ENCODE data around the gene ALDH1A2. TPM values are rescaled to one million over a fixed set of nuclear protein-coding genes. Genes with fewer than 3 reads are reported as not detected.
"Not testable (repeated sequence)": the region's sequence is repeated elsewhere in the genome, so short reads cannot be mapped to it uniquely, and the experiment has no call there.

ALDH1A2 gene
- 0.99 TPM in 1 of 2 replicates, not detected in the other for total RNA-seq (2014; rRNA removed; shearing (Covaris generic); ENCODE audit: low replicate concordance)

DNA sequence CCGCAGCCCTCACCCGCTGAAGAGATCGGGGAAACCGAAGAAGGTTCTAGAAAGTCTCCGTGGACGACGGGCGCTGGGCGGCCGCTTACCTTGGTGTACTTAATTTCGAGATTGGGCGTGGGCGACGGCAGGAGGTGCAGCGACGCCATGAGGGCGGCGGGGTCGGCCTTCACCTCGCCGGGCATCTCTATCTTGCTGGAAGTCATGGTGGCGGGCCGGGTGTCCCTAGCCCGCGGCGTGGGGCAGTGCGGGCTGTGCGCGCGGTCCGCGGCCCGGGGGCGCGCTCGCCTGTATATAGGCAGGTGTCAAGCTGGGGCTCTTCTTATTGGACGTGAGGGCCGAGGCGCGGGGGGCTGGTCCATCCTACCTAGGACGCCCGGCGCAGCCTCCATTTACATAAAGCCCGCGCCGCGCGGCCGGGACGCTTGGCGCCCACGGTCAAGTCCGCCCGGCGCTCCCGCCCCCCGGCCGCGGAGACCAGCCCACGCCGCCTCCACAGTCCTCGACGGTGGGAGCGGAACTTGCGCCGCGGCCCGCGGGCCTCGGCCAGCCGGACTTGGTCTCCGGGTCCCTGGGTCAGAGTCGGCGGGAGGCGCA, at the start of gene ALDH1A2:
TSS of gene ALDH1A2 (minus strand) at position 267 of the 597 bp plus-strand sequence. CDS start at position 206, 61 bp downstream.
- DNase-seq = peak; percentile 3
- no peaks in the 10 kb centered on the region; the same call in 1 of the 2 replicates for H3K9me3 ChIP-seq
- H3K27me3 ChIP-seq = peaks cover 36% of the 10 kb centered on the region
- peak within 1 kb of the TSS; percentile 42 for H3K4me3 ChIP-seq
- no peaks in the 10 kb centered on the region for H3K36me3 ChIP-seq

DNA sequence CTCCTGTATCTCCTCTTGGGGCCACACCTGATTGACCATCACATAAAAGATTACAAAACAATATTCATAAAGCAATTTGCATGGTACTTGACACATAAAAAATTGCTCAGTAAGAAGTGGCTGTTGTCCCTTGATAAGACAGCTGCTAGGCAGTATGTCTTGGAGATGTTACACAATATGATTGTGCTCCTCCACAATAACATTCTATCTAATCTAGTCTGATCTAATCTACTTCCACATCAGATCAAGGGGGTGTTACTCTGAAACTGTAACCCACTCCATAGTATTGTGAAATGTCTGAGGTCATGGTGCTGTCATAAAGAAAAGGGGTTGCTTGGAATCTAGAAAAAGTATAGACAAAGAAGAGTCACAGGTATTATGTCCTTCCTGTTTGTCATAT, 49.3 kb upstream of the ALDH1A2 start:
- Histone ChIP-seq H3K4me3 (no peak overlapping the region), H3K36me3 (no peaks in the 10 kb centered on the region), H3K9me3 (no peaks in the 10 kb centered on the region; the same call in 1 of the 2 replicates), H3K27me3 (peaks cover 8% of the 10 kb centered on the region)
- DNase-seq = no peak

DNA sequence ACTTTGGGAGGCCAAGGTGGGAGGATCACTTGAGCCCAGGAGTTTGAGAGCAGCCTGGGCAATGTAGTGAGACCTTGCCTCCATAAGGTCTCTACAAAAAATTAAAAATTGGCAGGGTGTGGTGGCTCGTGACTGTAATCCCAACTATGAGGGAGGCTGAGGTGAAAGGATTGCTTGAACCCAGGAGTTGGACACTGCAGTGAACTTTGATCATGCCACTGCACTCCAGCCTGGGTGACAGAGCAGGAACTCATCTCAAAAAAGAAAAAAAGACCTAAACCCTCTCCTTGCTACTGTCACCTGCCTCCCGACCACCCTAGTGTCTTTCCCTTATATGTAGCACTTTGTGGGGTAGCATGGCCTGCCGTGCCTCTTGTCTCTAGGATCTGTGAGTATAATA, 48.9 kb upstream of the ALDH1A2 start:
- no peak overlapping the region for H3K4me3 ChIP-seq
- H3K9me3 ChIP-seq = no peaks in the 10 kb centered on the region; the same call in 1 of the 2 replicates
- DNase-seq = no peak
- H3K36me3 ChIP-seq = no peaks in the 10 kb centered on the region
- H3K27me3 ChIP-seq = peaks cover 12% of the 10 kb centered on the region

DNA sequence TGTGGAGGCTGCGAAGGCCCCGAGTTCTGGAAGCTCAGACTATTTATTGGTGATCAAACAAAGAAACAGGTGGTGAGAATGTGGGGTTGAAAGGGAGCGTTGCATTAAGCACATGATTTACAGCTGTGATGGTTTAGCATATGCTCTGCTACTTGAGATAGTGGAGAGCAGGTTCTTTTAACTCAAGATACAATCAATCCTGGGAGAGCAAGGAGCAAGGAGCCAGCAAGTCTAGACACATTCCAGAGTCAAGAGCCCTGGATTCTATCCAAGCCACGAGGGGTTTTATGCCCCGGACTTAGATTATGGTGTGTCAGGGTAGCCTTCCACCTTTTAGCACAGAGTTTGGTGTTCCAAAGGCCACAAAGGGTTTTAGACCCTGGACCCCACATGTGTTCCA, 47.8 kb upstream of the ALDH1A2 start:
- not testable (repeated sequence) for DNase-seq, H3K4me3 ChIP-seq, H3K9me3 ChIP-seq, H3K36me3 ChIP-seq
- peaks cover 17% of the 10 kb centered on the region for H3K27me3 ChIP-seq

DNA sequence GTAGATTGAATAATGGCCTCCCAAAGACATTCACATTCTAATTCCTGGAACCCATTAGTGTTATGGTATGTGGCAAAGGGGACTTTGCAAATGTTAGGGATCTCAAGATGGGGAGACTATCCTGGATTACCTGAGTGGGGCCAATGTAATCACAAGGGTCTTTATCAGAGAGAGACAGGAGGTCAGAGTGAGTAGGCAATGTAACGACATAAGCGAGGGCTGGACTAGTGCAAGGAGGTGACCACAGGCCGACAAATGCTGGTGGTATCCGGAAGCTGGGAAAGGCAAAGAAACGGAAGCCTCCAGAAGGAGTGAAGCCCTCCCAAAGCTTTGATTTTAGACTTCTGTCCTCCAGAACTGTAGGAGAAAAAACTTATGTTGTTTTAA, 46.2 kb upstream of the ALDH1A2 start:
- Histone ChIP-seq H3K9me3 (no peaks in the 10 kb centered on the region), H3K27me3 (peaks cover 20% of the 10 kb centered on the region), H3K4me3 (no peak overlapping the region), H3K36me3 (no peaks in the 10 kb centered on the region)
- DNase-seq = no peak

DNA sequence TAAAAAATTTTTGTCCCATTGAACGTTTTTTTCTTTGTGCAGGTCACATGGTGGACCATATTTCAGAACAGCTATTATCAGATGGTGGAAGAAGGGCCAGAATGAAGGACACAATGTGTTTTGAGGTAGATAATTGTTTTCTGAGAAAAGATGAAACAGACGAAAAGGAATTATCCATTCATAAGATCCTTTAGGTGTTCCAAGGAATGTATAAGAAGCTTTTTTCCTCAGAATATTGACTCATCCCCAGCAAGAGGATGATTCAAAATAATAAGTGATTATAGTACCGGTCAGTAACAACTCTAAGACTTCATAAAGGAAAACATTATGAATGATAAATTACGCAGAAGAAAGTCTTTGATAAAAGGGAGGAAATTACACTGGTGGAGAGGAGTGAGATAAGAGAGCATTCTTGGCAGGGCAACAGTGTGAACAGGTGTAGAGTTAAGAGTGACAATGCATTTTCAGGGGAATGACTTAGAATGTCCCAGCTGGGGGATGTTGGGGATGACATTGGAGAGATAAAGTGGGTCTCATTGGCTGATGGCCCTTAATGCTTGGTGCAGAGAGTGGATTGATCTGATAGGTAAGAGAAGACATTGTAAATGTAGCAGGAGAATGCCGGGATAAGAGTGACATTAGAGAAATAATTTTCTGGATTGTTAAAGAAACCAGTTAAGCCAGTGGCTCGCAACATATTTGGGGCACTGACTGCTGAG, 45.6 kb upstream of the ALDH1A2 start:
- no peaks in the 10 kb centered on the region for H3K36me3 ChIP-seq
- H3K4me3 ChIP-seq = no peak overlapping the region
- no peak for DNase-seq
- peaks cover 20% of the 10 kb centered on the region for H3K27me3 ChIP-seq
- H3K9me3 ChIP-seq = no peaks in the 10 kb centered on the region

DNA sequence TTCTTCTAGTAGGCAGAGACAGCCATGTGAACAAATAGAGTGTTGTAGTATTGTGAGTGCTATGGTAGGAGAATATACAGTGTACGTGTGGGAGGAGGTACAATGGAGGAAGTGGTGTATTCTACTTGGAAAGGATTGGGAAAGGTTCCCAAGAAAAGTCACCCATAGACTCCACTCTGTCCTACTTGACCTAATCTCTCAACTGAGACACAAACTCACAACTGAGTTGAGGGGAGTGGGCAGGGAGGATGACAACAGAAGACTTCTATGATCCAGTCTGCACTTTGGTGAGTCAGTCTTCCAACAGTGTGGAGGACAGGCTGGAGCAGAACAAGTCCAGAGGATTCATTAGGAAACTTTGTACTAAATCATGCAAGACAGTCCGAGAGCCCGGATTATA, 43.9 kb upstream of the ALDH1A2 start:
- no peaks in the 10 kb centered on the region for H3K36me3 ChIP-seq
- DNase-seq = no peak
- H3K9me3 ChIP-seq = no peaks in the 10 kb centered on the region
- no peak overlapping the region for H3K4me3 ChIP-seq
- peaks cover 29% of the 10 kb centered on the region for H3K27me3 ChIP-seq

DNA sequence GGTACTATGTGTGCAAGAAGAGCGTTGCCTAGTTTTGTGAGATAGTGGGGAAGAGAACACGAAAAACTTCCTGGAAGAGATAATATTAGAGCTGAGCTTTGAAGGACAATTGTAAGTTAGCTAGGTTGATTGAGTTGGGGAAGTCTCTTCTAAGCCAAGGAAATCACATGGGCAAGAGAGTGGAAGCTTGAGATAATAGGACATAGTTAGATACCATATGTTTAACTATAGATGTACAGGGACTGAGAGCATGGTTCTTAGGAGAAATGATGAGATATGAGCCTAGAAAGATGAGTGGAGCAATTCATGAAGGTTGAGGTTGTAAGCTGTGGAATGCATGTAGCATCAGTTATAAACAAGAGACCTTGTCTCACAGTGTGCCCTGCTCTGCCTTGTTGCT, 42.6 kb upstream of the ALDH1A2 start:
- Histone ChIP-seq H3K4me3 (no peak overlapping the region), H3K27me3 (peaks cover 33% of the 10 kb centered on the region), H3K36me3 (no peaks in the 10 kb centered on the region), H3K9me3 (no peaks in the 10 kb centered on the region)
- DNase-seq = no peak

DNA sequence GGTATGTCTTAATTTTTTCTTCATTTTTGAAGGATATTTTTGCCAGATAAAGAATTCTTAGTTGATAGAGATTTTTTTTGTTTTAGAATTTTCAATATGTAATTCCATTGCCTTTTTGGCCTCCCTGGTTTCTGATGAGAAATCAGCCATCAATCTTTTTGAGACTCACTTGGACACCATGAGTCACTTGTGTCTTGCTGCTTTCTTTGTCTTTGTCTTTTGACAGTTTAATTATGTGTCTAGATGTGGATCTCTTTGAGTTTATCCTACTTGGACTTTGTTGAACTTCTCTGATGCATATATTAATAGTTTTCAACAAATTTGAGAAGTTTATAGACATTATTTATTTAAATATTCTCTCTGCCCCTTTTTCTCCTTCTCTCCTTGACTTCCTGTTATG, 38.0 kb upstream of the ALDH1A2 start:
- Histone ChIP-seq H3K9me3 (no peaks in the 10 kb centered on the region), H3K36me3 (no peaks in the 10 kb centered on the region), H3K4me3 (no peak overlapping the region), H3K27me3 (peaks cover 54% of the 10 kb centered on the region)
- no peak for DNase-seq

DNA sequence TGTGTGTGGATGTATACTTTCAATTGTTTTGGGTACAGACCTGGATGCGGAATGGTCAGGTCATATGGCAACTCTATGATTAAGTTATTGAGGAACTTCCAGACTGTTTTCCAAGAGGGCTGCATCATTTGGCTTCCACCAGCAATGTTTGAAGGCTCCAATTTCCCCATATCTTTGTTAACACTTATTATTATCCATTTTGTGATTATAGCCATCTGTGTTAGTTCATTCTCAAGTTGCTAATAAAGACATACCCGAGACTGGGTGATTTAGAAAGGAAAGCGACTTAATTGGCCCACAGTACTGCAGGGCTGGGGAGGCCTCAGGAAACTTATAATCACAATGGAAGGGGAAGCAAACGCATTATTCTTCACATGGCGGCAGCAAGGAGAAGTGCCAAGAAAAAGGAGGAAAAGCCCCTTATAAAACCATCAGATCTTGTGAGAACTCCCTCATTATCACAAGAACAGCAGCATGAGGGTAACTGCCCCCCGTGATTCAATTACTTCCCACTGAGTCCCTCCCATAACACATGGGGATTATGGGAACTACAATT, 31.1 kb upstream of the ALDH1A2 start:
- Histone ChIP-seq H3K4me3 (no peak overlapping the region), H3K36me3 (no peaks in the 10 kb centered on the region), H3K27me3 (peaks cover 30% of the 10 kb centered on the region), H3K9me3 (no peaks in the 10 kb centered on the region; the same call in 1 of the 2 replicates)
- no peak for DNase-seq

DNA sequence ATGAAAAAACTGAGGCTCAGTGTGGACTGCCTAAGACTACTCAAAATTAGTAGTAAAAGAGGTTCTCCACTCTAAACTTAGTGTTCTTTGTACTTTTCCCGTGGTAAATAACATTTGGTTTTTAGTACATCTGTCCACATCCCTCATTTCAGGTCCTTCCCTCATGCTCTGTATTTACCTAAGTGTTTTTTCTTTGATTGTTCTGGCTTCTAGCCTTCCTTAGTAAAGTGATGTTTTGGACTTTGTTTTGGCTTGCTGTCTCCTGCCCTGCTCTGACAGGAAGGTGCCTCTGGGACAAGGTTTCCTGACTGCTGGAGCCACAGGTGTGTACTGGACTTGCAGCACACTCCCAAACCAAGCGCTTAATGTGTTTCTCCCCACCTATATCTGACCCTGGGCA, 29.9 kb upstream of the ALDH1A2 start:
- DNase-seq = no peak
- no peaks in the 10 kb centered on the region; the same call in 1 of the 2 replicates for H3K9me3 ChIP-seq

DNA sequence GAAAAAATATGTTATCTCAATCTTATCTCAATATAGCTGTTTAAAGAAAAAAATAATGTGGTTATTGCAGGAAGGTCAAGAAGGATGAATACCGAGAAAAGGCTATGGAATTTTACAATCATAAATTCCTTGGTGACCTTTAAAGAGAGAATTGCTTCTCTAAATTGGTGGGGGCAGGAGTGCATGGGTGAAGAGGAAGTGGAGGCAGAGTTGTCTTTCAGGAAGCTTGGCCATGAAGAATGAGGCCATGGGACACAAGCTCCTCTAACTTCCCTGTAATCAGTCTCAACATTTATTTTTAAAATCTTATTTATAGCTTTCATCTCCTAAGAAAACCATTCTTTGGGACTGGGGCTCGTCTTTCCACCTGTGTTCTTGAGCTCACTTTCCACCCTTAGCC, 22.4 kb upstream of the ALDH1A2 start:
- Histone ChIP-seq H3K9me3 (no peaks in the 10 kb centered on the region), H3K4me3 (no peak overlapping the region), H3K27me3 (no peaks in the 10 kb centered on the region), H3K36me3 (no peaks in the 10 kb centered on the region)
- no peak for DNase-seq

More for the DNA sequence above, 29.9 kb upstream of the ALDH1A2 start:
- H3K4me3 ChIP-seq = no peak overlapping the region
- H3K36me3 ChIP-seq = no peaks in the 10 kb centered on the region
- peaks cover 19% of the 10 kb centered on the region for H3K27me3 ChIP-seq

DNA sequence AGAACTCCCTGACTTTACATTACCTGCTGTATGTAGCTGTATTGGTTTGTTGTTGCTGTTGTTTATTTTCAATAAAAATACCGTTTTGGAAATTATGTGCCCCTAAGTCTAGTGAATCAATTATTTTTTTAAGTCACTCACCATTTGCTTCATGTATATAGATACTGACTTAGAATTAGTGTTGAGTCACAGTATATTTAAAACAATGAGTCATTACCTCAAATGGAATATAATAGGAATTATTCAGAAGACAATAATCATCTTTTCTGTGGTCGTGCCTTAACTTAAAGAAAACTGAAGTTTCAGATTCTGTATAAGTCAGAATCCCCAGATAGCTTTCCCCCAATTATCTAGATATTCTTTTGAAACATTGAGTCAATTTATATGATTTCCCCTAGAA, 21.0 kb upstream of the ALDH1A2 start:
- no peaks in the 10 kb centered on the region for H3K36me3 ChIP-seq
- DNase-seq = no peak
- no peak overlapping the region for H3K4me3 ChIP-seq
- H3K9me3 ChIP-seq = no peaks in the 10 kb centered on the region
- no peaks in the 10 kb centered on the region for H3K27me3 ChIP-seq

DNA sequence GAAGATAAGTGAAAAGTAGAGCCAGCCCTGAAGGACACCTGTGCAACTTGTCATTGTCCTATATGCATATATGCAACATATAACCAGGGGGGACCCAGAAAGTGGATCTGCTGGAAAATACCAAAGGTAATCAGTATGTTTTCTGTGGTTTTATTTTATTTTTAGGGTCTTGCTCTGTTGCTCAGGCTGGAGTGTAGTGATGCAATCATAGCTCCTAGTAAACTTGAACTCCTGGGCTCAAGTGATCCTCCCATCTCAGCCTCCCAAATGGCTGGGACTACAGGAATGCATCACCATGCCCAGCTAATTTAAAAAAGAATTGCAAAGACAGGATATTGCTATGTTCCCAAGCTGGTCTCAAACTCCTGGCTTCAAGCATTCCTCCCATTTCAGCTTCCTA, 18.0 kb upstream of the ALDH1A2 start:
- no peaks in the 10 kb centered on the region for H3K27me3 ChIP-seq
- no peaks in the 10 kb centered on the region for H3K9me3 ChIP-seq
- no peaks in the 10 kb centered on the region for H3K36me3 ChIP-seq
- no peak for DNase-seq
- H3K4me3 ChIP-seq = no peak overlapping the region

DNA sequence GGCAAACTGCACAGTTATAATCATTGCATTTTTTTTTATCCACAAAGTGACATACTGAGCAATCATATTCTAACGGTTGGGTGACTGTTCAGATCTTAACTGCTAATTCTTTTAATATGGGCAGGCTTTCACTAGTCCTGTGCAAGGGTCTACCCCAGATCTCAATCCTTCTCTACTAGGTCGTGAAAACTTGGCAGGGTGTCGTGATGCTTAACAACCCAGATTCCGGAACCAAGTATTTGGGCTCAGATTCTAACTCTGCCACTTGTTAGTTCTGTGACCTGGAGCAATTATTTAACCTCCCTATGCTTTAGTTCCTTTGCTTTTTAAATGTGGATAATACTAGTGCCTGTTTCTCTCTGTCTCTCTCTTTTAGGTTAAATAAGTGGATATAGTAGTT, 16.4 kb upstream of the ALDH1A2 start:
- Histone ChIP-seq H3K27me3 (no peaks in the 10 kb centered on the region), H3K9me3 (no peaks in the 10 kb centered on the region), H3K4me3 (no peak overlapping the region), H3K36me3 (no peaks in the 10 kb centered on the region)
- DNase-seq = no peak

DNA sequence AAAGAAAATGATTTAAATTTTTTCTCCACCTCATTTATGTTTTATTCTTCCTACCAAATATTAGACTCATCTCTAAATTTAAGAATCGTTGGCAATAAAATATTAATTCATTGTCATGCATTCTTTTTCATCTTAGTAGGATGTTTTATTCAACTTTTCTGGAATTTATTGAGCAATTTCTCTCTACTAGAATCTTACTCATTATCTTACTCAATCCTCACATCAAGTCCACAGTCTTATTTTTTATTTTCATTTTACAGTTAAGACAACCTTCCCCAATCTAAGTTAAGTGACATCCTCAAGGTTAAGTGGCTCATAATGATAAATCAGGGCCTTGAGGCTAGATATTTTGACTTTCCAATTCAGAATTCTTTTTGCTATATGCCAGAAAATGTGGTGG, 15.9 kb upstream of the ALDH1A2 start:
- H3K27me3 ChIP-seq = no peaks in the 10 kb centered on the region
- H3K9me3 ChIP-seq = no peaks in the 10 kb centered on the region
- DNase-seq = no peak
- no peaks in the 10 kb centered on the region for H3K36me3 ChIP-seq
- no peak overlapping the region for H3K4me3 ChIP-seq

DNA sequence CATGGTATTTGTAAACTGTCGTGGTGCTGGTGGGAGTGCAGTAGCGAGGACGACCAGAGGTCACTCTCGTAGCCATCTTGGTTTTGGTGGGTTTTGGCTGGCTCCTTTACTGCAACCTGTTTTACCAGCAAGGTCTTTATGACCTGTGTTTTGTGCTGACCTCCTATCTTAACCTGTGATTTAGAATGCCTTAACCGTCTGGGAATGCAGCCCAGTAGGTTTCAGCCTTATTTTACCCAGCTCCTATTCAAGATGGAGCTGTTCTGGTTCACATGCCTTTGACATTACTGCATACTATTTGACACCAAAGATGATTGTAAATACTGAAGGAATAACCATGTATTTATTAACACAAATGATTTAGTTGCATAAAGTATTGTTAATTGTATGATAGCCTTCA, 15.4 kb upstream of the ALDH1A2 start:
- not testable (repeated sequence) for H3K36me3 ChIP-seq, H3K4me3 ChIP-seq, DNase-seq, H3K9me3 ChIP-seq, H3K27me3 ChIP-seq

DNA sequence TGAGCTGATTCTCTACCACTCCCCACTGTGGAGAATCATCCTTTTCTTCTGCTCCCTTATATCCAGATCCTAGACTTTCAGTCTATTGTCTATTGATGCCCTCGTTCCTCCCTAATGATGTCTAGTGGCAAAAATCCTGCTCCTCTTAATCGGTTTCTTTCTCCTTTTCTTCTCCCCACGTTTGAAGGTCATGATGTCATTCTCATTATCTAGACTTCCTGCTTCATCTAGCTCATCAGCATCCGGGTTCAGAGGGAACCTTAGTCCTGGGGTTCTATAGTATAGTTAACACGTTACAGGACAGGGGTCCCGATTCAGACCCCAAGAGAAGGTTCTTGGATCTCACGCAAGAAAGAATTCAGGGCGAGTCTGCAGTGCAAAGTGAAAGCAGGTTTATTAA, 14.9 kb upstream of the ALDH1A2 start:
- no peaks in the 10 kb centered on the region for H3K36me3 ChIP-seq
- no peak for DNase-seq
- no peak overlapping the region for H3K4me3 ChIP-seq
- no peaks in the 10 kb centered on the region for H3K9me3 ChIP-seq
- H3K27me3 ChIP-seq = no peaks in the 10 kb centered on the region
